GM12873 (cell line): ENCODE measurements around the gene CD101.

ENCODE experiments used
- TF ChIP-seq, protein P1 (sequence below): IDR thresholded peaks from 2 replicates; pipeline ENCODE4 v1.5.1; 2012; ENCODE audit warnings: low read depth, mild to moderate bottlenecking, moderate library complexity, low read length, control low read depth; ENCODE audit not compliant: insufficient read depth; ENCODE audit errors: missing control alignments

CD101 gene

DNA sequence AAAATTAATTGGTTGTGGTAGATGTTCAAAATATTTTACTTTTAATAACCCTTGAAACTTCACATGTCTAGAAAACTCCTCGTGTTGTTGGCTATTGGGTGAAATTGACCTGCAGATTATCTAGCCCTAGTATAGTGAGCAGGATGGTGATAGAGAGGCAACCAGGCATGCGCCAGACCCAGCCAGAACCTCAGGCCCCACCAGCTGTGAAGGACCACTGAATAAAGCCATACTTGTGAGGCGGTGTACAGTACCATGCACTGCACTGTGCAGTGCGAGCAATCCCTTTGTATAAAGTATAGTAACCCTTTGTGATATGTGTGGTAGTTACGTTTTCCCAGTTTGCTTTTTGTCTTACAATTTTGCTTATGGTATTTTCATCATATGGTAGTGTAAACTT is 67.0 kb downstream of the CD101 start:
- TF ChIP-seq, protein P1, sequence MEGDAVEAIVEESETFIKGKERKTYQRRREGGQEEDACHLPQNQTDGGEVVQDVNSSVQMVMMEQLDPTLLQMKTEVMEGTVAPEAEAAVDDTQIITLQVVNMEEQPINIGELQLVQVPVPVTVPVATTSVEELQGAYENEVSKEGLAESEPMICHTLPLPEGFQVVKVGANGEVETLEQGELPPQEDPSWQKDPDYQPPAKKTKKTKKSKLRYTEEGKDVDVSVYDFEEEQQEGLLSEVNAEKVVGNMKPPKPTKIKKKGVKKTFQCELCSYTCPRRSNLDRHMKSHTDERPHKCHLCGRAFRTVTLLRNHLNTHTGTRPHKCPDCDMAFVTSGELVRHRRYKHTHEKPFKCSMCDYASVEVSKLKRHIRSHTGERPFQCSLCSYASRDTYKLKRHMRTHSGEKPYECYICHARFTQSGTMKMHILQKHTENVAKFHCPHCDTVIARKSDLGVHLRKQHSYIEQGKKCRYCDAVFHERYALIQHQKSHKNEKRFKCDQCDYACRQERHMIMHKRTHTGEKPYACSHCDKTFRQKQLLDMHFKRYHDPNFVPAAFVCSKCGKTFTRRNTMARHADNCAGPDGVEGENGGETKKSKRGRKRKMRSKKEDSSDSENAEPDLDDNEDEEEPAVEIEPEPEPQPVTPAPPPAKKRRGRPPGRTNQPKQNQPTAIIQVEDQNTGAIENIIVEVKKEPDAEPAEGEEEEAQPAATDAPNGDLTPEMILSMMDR: no peak

DNA sequence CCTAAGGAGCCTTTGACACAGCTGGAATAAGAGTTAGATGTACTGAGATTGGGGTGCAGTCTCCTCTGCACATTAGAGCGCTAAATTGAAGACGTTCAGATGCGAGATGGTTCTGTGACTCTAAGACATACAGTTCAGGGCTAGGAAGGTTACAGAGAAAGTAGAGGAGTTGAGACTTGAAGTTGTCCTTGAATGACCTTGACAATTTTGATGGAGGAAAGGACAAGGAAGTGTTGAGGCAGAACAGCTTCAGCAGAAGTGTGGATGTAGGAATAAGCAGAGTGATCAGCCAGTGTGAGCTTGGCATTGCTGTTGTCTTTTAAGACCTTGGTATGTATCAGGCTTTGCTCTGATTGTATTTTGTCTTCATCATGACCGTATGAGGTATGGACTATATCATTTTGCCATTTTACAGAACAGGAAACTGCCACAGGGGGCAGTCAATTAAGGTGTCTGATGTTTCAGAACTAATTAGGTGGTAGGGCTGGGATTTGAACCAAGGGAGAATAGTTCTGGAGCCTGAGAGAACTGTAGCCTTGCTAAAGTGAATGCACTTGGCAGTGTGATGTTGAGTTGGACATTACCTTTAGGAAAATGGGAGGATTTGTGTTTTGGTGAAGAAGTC is 67.8 kb downstream of the CD101 start:
- TF ChIP-seq, protein P1: peak; percentile 31

DNA sequence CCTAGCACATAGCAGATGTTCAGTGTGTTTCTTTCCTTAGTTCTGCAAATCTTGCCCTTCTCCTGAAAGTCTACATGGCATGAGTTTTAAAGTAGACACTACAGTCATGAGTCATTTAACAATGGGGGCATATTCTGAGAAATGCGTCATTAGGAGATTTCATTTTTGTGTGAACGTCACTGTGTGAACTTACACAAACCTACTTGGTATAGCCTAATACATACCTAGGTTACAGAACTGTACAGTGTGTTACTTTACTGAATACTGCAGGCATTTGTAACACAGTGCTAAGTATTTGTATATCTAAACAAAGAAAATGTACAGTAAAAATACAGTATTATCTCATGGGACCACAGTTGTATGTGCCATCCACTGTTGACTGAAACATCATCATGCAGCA is 68.6 kb downstream of the CD101 start:
- TF ChIP-seq, protein P1: no peak

DNA sequence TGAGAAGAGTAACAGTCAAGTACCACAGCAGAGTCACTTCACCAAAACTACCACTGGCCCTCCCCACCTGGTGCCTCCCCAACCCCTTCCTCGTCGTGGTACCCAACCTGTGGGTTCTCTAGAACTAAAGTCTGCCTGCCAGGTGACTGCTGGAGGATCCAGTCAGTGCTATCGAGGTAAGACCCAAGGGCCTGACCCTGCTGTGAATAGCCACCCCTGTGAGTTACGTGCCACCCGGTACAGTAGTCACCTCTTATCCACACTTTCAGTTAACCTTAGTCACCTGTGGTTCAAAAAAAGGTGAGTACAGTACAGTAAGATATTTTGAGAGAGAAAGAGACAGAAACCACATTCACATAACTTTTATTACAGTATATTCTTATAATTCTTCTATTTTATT is 75.1 kb downstream of the CD101 start:
- TF ChIP-seq, protein P1: no peak

DNA sequence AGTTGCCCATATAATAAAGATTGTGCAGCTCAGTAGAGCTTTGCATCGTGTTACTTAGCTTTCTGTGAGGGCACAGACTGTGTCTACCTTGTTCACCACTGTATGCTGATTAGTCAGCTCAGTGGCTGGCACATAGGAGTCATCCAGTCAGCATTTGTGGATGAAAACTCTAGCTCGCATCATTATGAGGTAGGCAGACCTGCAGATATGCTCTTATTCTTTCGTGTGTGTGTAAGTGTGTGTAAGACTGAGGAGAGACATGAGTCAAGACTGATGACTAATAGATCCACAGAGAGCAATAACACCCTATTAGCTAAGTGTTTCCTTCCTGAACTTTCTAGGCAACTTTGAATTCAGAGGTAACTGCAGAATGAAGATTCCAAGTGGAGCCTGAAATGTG is 75.7 kb downstream of the CD101 start:
- TF ChIP-seq, protein P1: no peak

DNA sequence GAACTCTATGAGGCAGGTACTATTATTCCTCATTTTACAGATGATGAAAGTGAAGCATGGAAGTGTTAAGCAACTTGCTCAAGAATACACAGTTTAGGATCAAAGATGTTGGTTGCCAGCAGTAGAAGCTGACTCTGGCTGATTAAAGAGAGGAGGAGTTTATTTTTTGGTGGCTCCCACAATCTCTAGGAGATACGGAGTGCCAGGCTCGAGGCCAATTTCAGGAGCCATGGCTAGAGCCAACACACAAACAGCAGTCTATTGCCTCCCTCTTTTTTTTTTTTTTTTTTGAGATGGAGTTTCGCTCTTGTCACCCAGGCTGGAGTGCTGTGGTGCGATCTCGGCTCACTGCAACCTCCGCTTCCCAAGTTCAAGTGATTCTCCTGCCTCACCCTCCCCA is 78.2 kb downstream of the CD101 start:
- TF ChIP-seq, protein P1: no peak

DNA sequence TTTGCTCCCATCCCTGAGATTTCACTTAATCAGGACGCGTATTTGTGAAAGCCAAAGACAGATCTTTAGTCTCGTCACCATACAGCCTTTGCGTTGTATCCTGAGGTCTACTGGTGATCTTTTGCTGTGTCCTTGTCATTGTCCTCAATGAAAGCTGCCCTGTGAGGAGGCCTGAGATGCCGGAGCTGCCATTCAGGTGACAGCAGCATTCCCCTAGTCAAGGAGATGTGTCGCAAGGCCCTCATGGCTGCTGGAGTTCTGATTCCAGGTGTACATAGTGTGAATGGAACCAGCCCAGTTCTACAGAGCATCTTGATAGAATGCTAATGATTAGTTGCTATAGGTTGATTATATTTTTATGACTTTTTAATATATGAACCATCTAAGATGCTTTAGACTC is 82.7 kb downstream of the CD101 start:
- TF ChIP-seq, protein P1: no peak
